HepG2 (cell line): Measurements from ENCODE around the gene NUP88.

Experiments used
- EZH2 ChIP-seq: conservative IDR thresholded peaks from 2 replicates; pipeline ENCODE4 v1.6.1; 2012; ENCODE audit warnings: mild to moderate bottlenecking, low read depth, low read length, moderate library complexity
- FOXK2 ChIP-seq: fragments of 450-650 bp; IDR thresholded peaks from 2 replicates; pipeline ENCODE4 v1.6.1; 2016
- NR3C1 ChIP-seq: sonication (generic); formaldehyde crosslinking; IDR thresholded peaks from 2 replicates; pipeline ENCODE4 v1.4.0; 2020; ENCODE audit warnings: missing genetic modification reagents
- POLR2A ChIP-seq, 2 experiments: IDR thresholded peaks; 2 replicates each; pipeline ENCODE4 v1.6.1; 2011; ENCODE audit warnings: low read depth in 2 of 2, low read length in 2 of 2, mild to moderate bottlenecking in 1 of 2, moderate library complexity in 1 of 2; ENCODE audit not compliant: insufficient read depth in 1 of 2
- SP2 ChIP-seq: sonication (generic); formaldehyde crosslinking; IDR thresholded peaks from 2 replicates; pipeline ENCODE4 v1.5.1; 2020; ENCODE audit warnings: mild to moderate bottlenecking, missing genetic modification reagents
- ZNF24 ChIP-seq: fragments of 450-650 bp; IDR thresholded peaks from 2 replicates; pipeline ENCODE4 v1.6.1; 2017; ENCODE audit warnings: antibody characterized with exemption, mild to moderate bottlenecking
- ZNF44 ChIP-seq: sonication (generic); formaldehyde crosslinking; IDR thresholded peaks from 2 replicates; pipeline ENCODE4 v1.5.1; 2020; ENCODE audit warnings: mild to moderate bottlenecking, missing genetic modification reagents
- ZNF768 ChIP-seq: sonication (generic); formaldehyde crosslinking; IDR thresholded peaks from 2 replicates; pipeline ENCODE4 v1.4.0; 2020; ENCODE audit warnings: missing genetic modification reagents
- ZNF841 ChIP-seq: sonication (generic); formaldehyde crosslinking; IDR thresholded peaks from 2 replicates; pipeline ENCODE4 v1.8.1; 2023; ENCODE audit warnings: missing genetic modification reagents, borderline replicate concordance
- TF ChIP-seq, protein P1 (sequence below): sonication (generic); formaldehyde crosslinking; IDR thresholded peaks from 2 replicates; pipeline ENCODE4 v1.5.0; 2020; ENCODE audit warnings: mild to moderate bottlenecking, missing genetic modification reagents, moderate library complexity
- TF ChIP-seq, protein P2 (sequence below): sonication (generic); formaldehyde crosslinking; IDR thresholded peaks from 2 replicates; pipeline ENCODE4 v1.8.0; 2022; ENCODE audit warnings: mild to moderate bottlenecking, missing genetic modification reagents, moderate library complexity
- TF ChIP-seq, protein P3 (sequence below), 2 experiments: IDR thresholded peaks; 2 replicates each; pipeline ENCODE4 v1.6.1; 2011 to 2012; ENCODE audit warnings: low read length in 2 of 2, borderline replicate concordance in 1 of 2, low read depth in 1 of 2, mild to moderate bottlenecking in 1 of 2, moderate library complexity in 1 of 2

GRCh38 chr17:5399767-5400166 is 19.7 kb downstream of the NUP88 start:
- no peak for TF ChIP-seq NR3C1 (CRISPR knock-in tag)
- TF ChIP-seq ZNF44 (CRISPR knock-in tag), result no peak
- TF ChIP-seq, protein P1, sequence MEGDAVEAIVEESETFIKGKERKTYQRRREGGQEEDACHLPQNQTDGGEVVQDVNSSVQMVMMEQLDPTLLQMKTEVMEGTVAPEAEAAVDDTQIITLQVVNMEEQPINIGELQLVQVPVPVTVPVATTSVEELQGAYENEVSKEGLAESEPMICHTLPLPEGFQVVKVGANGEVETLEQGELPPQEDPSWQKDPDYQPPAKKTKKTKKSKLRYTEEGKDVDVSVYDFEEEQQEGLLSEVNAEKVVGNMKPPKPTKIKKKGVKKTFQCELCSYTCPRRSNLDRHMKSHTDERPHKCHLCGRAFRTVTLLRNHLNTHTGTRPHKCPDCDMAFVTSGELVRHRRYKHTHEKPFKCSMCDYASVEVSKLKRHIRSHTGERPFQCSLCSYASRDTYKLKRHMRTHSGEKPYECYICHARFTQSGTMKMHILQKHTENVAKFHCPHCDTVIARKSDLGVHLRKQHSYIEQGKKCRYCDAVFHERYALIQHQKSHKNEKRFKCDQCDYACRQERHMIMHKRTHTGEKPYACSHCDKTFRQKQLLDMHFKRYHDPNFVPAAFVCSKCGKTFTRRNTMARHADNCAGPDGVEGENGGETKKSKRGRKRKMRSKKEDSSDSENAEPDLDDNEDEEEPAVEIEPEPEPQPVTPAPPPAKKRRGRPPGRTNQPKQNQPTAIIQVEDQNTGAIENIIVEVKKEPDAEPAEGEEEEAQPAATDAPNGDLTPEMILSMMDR, result no peak
- no peak for TF ChIP-seq ZNF841 (CRISPR knock-in tag)
- TF ChIP-seq, protein P2, sequence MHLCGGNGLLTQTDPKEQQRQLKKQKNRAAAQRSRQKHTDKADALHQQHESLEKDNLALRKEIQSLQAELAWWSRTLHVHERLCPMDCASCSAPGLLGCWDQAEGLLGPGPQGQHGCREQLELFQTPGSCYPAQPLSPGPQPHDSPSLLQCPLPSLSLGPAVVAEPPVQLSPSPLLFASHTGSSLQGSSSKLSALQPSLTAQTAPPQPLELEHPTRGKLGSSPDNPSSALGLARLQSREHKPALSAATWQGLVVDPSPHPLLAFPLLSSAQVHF (CRISPR knock-in tag), result no peak
- no peak for TF ChIP-seq SP2 (CRISPR knock-in tag)
- TF ChIP-seq FOXK2, result no peak
- no peak for TF ChIP-seq ZNF24
- no peak for TF ChIP-seq ZNF768 (CRISPR knock-in tag)
- TF ChIP-seq, protein P3, sequence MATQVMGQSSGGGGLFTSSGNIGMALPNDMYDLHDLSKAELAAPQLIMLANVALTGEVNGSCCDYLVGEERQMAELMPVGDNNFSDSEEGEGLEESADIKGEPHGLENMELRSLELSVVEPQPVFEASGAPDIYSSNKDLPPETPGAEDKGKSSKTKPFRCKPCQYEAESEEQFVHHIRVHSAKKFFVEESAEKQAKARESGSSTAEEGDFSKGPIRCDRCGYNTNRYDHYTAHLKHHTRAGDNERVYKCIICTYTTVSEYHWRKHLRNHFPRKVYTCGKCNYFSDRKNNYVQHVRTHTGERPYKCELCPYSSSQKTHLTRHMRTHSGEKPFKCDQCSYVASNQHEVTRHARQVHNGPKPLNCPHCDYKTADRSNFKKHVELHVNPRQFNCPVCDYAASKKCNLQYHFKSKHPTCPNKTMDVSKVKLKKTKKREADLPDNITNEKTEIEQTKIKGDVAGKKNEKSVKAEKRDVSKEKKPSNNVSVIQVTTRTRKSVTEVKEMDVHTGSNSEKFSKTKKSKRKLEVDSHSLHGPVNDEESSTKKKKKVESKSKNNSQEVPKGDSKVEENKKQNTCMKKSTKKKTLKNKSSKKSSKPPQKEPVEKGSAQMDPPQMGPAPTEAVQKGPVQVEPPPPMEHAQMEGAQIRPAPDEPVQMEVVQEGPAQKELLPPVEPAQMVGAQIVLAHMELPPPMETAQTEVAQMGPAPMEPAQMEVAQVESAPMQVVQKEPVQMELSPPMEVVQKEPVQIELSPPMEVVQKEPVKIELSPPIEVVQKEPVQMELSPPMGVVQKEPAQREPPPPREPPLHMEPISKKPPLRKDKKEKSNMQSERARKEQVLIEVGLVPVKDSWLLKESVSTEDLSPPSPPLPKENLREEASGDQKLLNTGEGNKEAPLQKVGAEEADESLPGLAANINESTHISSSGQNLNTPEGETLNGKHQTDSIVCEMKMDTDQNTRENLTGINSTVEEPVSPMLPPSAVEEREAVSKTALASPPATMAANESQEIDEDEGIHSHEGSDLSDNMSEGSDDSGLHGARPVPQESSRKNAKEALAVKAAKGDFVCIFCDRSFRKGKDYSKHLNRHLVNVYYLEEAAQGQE (IDR thresholded peaks at IDR 0.05; ENCODE audit: borderline replicate concordance in 1 of 2, low read depth in 1 of 2, low read length in 2 of 2), result no peak
- TF ChIP-seq POLR2A (IDR thresholded peaks at IDR 0.05; ENCODE audit: insufficient read depth in 1 of 2, low read depth in 2 of 2, low read length in 2 of 2), result no peak
- TF ChIP-seq EZH2, result no peak
